ENCODE data around the gene FANCI.
"Not testable (repeated sequence)": the region's sequence is repeated elsewhere in the genome, so short reads cannot be mapped to it uniquely, and the experiment has no call there.

Gene FANCI

GRCh38 chr15:89226359-89227221 is 17.2 kb upstream of the FANCI start:
- no peak for DNase-seq

GRCh38 chr15:89227425-89227824 is 16.4 kb upstream of the FANCI start:
- DNase-seq: no peak

- no peak for DNase-seq
Measured at GRCh38 chr15:89230277-89230676, 13.5 kb upstream of the FANCI start.

- no peak for DNase-seq
Measured at GRCh38 chr15:89231832-89232231, 11.9 kb upstream of the FANCI start.

GRCh38 chr15:89239883-89240810 is 3.6 kb upstream of the FANCI start:
- DNase-seq: not testable (repeated sequence)

GRCh38 chr15:89243046-89243690 is 611 bp upstream of the FANCI start:
- no peak for DNase-seq

GRCh38 chr15:89244574-89244903 is 760 bp downstream of the FANCI start:
- DNase-seq: no peak

- DNase-seq: no peak
Measured at GRCh38 chr15:89247446-89247845, 3.7 kb downstream of the FANCI start.

- no peak for DNase-seq
Measured at GRCh38 chr15:89248584-89248983, 4.8 kb downstream of the FANCI start.

- DNase-seq: not testable (repeated sequence)
Measured at GRCh38 chr15:89250142-89250541, 6.4 kb downstream of the FANCI start.

GRCh38 chr15:89277281-89277680 is 33.5 kb downstream of the FANCI start:
- not testable (repeated sequence) for DNase-seq

- no peak for DNase-seq
Measured at GRCh38 chr15:89278307-89278706, 34.5 kb downstream of the FANCI start.

- no peak for DNase-seq
Measured at GRCh38 chr15:89282631-89283030, 38.9 kb downstream of the FANCI start.

- no peak for DNase-seq
Measured at GRCh38 chr15:89283201-89283600, 39.4 kb downstream of the FANCI start.

- DNase-seq: no peak
Measured at GRCh38 chr15:89291934-89292438, 48.2 kb downstream of the FANCI start.

- DNase-seq: no peak
Measured at GRCh38 chr15:89293012-89293411, 49.2 kb downstream of the FANCI start.

GRCh38 chr15:89299896-89300295 is 56.1 kb downstream of the FANCI start:
- DNase-seq: no peak

- DNase-seq: no peak
Measured at GRCh38 chr15:89301304-89302089, 57.7 kb downstream of the FANCI start.

GRCh38 chr15:89303986-89304385 is 60.2 kb downstream of the FANCI start:
- no peak for DNase-seq

- DNase-seq: no peak
Measured at GRCh38 chr15:89305395-89305794, 61.6 kb downstream of the FANCI start.

GRCh38 chr15:89307046-89307587 is 63.3 kb downstream of the FANCI start:
- no peak for DNase-seq

GRCh38 chr15:89307791-89308190 is 64.0 kb downstream of the FANCI start:
- DNase-seq: no peak

Data from DMS 273 treated with DMSO at 0.1 percent for 48 hours (cell line).